Chondrocyte (in vitro differentiated cells): Measurements from ENCODE around the gene SNRK. TPM values are rescaled to one million over a fixed set of nuclear protein-coding genes. Genes with fewer than 3 reads are reported as not detected.
A peak's percentile ranks its signal among the peaks of the same experiment; 100 is the strongest.

Source experiments
- DNase-seq: peaks from one replicate; pipeline ENCODE4 v3.0.0; 2021; ENCODE audit warnings: mixed read lengths, low spot score
- H3K27ac Mint-ChIP-seq: one replicate; pipeline ENCODE4 v1.8.0; 2021; ENCODE audit warnings: mild to moderate bottlenecking, moderate library complexity, mixed read lengths; ENCODE audit not compliant: unreplicated experiment
- H3K27me3 Mint-ChIP-seq: 2 replicates; pipeline ENCODE4 v1.8.0; 2021; ENCODE audit warnings: low read depth, mixed read lengths
- H3K36me3 Mint-ChIP-seq: 2 replicates; pipeline ENCODE4 v1.8.0; 2021; ENCODE audit warnings: low read depth, mixed read lengths
- H3K4me1 Mint-ChIP-seq: 2 replicates; pipeline ENCODE4 v1.8.0; 2021; ENCODE audit warnings: low read depth, mild to moderate bottlenecking, mixed read lengths
- H3K4me3 Mint-ChIP-seq: one replicate; pipeline ENCODE4 v1.8.0; 2021; ENCODE audit warnings: mild to moderate bottlenecking, moderate library complexity, mixed read lengths; ENCODE audit not compliant: unreplicated experiment
- H3K9me3 Mint-ChIP-seq: 2 replicates; pipeline ENCODE4 v1.8.0; 2021; ENCODE audit warnings: low read depth, mixed read lengths
- CTCF ChIP-seq: fragments of 200-600 bp; sonication (generic); IDR thresholded peaks from 2 replicates; pipeline ENCODE4 v1.5.0; 2021; ENCODE audit warnings: antibody characterized with exemption, mild to moderate bottlenecking, moderate library complexity
- long read RNA-seq: library from polyadenylated mRNA; stranded (forward); transcript quantifications from one replicate; pipeline ENCODE4 v2.0.0, GENCODE V29; 2021
- total RNA-seq: library from RNA; stranded (reverse); gene quantifications from 3 replicates; pipeline ENCODE4 v1.2.1, GENCODE V29; 2021

The SNRK gene
- 16.0 to 20.3 TPM (median 18.1 TPM) in 3 replicates for total RNA-seq
- long read RNA-seq, full-length matches to known transcripts = 4 of 8 reads
- long read RNA-seq, partial matches to known transcripts = 2 of 8 reads
- long read RNA-seq, other reads (novel, unspliced or antisense) = 2 of 8 reads

DNA sequence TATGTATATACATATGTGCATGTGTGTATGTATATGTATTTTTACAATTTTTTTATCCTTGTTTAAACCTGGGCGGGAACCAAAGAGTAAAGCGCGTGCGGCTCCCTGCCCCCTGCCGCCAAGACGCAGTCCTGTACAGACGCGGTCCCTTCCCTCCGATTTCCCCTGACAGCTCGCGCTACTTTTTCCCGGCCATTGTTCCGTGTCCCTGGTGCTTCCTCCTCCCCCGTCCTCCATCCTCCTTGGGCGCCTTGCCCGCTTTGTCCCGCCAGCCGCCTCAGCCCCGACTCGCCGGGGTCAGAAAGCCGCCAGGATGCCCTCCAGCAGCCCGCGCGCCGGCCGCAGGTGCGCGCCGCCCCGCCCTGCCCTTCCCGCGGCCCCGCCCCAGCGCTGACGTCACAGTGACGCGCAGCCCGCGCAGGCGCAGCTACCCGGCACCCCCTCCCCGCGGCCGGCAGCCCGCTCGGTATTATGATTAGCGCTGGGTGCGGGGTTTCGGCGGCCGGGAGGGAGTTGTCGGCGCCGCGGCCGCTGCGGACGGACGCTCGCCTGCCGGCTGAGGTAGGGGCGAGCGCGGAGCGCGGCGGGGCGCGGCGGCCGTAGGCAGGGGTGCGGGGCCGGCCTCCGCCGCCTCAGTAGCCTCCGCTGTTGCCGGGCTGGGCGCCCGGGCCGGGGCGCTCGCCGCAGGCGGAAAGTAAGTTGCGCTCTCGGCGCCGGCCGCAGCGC lies at the start of gene SNRK:
Gene SNRK (plus strand): TSS at position 426 of the 726 bp plus-strand sequence. CDS start 16,664 bp downstream, outside the sequence.
- H3K9me3 Mint-ChIP-seq = no peaks in the 10 kb centered on the region
- peak within 1 kb of the TSS; percentile 82 for H3K27ac Mint-ChIP-seq
- DNase-seq = no peak
- peaks cover 9% of the 10 kb centered on the region for H3K27me3 Mint-ChIP-seq
- H3K4me1 Mint-ChIP-seq = peaks cover 44% of the 10 kb centered on the region
- peak within 1 kb of the TSS; percentile 86 for H3K4me3 Mint-ChIP-seq
- H3K36me3 Mint-ChIP-seq = peaks cover 4% of the 10 kb centered on the region
- TF ChIP-seq CTCF = peak; percentile 68

GRCh38 chr3:43238801-43239200 lies 47.5 kb upstream of the SNRK start:
- H3K27me3 Mint-ChIP-seq = no peaks in the 10 kb centered on the region
- no peak overlapping the region for H3K27ac Mint-ChIP-seq
- peaks cover 3% of the 10 kb centered on the region for H3K9me3 Mint-ChIP-seq

GRCh38 chr3:43239755-43240154 lies 46.6 kb upstream of the SNRK start:
- Mint-ChIP-seq H3K27me3 (peaks cover 4% of the 10 kb centered on the region), H3K9me3 (peaks cover 3% of the 10 kb centered on the region), H3K4me3 (no peak overlapping the region), H3K4me1 (no peaks in the 10 kb centered on the region), H3K27ac (no peak overlapping the region), H3K36me3 (no peaks in the 10 kb centered on the region)
- DNase-seq = no peak
- no peak for TF ChIP-seq CTCF

More at GRCh38 chr3:43238801-43239200, 47.5 kb upstream of the SNRK start:
- Mint-ChIP-seq H3K4me3 (no peak overlapping the region), H3K4me1 (no peaks in the 10 kb centered on the region), H3K36me3 (no peaks in the 10 kb centered on the region)
- DNase-seq = no peak
- no peak for TF ChIP-seq CTCF

DNA sequence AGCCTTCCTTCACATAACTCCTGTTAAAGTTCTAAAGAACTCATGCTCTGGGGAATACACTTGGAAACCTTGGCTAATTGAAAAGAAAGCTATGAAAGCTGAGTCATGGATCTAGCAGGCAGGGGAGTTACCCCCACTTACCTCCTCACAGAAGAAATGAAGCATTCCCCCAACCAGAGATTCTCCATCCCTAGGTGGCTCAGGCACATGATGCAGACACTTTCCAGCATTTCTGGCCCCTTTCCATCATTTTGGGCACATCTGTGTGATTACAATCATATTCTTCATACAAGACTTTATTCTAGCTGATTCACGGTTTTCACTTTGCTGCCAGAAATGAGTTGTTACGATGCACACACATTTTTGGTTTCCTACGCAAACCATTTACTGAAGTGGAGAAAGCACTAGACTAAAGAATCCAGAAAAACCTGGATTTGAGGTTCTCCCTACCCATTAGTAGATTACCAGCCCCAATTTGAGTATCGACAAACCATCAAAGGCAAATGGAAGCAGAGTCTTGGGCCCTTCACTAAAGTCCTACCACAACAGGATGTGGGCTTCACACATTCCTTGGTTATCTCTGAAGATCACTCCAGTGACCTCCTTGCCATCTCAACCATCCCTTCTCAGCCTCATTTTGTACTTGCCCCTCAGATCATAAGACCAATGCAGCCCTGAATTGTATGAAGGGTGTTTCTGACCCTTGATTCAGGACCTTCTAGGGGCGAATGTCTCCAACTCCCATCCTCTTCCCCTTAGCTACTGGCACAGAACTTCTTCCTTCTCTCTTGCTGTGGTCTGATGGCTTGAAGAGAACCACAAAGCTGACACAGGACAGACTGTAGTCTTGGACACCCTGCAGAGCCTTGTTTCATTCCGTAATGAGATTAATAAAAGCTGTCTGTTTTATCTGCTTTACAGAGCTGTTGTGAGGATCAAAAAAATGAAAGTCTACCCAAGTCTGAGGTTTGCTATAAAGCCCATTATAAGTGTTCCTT lies 42.5 kb upstream of the SNRK start:
- Mint-ChIP-seq H3K4me3 (no peak overlapping the region), H3K4me1 (no peaks in the 10 kb centered on the region), H3K9me3 (peaks cover 3% of the 10 kb centered on the region), H3K27ac (no peak overlapping the region), H3K36me3 (no peaks in the 10 kb centered on the region), H3K27me3 (peaks cover 27% of the 10 kb centered on the region)
- no peak for DNase-seq
- no peak for TF ChIP-seq CTCF

DNA sequence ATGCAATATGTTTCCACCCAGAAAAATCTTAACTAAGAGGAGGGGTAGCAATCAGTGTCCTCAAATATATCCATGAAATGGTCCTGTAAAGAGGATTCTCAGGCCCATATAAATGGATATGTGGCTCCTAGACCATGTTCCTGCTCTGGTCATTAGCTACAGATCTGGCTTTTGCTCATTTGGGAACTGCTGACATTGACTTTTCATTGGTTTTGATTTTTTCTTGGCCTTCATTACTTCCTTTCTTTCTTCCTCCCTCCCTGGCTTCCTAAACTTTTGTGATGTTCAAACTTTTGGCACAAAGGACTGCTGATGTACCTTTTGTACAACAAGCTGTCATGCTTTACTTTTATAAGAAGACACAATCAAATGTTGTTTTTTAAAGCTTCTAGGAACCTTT lies 41.6 kb upstream of the SNRK start:
- no peaks in the 10 kb centered on the region for H3K4me1 Mint-ChIP-seq
- DNase-seq = no peak
- peaks cover 3% of the 10 kb centered on the region for H3K9me3 Mint-ChIP-seq
- TF ChIP-seq CTCF = no peak
- no peak overlapping the region for H3K4me3 Mint-ChIP-seq
- no peak overlapping the region for H3K27ac Mint-ChIP-seq
- H3K36me3 Mint-ChIP-seq = no peaks in the 10 kb centered on the region
- H3K27me3 Mint-ChIP-seq = peaks cover 30% of the 10 kb centered on the region
